AG10803 (cell line): ENCODE data around the gene TRIB2.

Experiments
- DNase-seq: peaks from one replicate; pipeline ENCODE4 v3.0.0; 2010; ENCODE audit warnings: low read depth
- H3K4me3 ChIP-seq: 2 replicates; pipeline ENCODE4 v1.5.1; 2011; ENCODE audit warnings: mild to moderate bottlenecking, low read length, control low read depth
- TF ChIP-seq, protein P1 (sequence below): conservative IDR thresholded peaks from 2 replicates; pipeline ENCODE4 v1.5.1; 2011; ENCODE audit warnings: mild to moderate bottlenecking, low read length, control low read depth, inconsistent platforms

Gene TRIB2

GRCh38 chr2:12767996-12768624 lies 51.4 kb downstream of the TRIB2 start:
- no peak overlapping the region for H3K4me3 ChIP-seq
- TF ChIP-seq, protein P1, sequence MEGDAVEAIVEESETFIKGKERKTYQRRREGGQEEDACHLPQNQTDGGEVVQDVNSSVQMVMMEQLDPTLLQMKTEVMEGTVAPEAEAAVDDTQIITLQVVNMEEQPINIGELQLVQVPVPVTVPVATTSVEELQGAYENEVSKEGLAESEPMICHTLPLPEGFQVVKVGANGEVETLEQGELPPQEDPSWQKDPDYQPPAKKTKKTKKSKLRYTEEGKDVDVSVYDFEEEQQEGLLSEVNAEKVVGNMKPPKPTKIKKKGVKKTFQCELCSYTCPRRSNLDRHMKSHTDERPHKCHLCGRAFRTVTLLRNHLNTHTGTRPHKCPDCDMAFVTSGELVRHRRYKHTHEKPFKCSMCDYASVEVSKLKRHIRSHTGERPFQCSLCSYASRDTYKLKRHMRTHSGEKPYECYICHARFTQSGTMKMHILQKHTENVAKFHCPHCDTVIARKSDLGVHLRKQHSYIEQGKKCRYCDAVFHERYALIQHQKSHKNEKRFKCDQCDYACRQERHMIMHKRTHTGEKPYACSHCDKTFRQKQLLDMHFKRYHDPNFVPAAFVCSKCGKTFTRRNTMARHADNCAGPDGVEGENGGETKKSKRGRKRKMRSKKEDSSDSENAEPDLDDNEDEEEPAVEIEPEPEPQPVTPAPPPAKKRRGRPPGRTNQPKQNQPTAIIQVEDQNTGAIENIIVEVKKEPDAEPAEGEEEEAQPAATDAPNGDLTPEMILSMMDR: no peak
- DNase-seq: no peak

- peak; percentile 61 for DNase-seq
- H3K4me3 ChIP-seq: no peak overlapping the region
- TF ChIP-seq, protein P1: no peak
Observed at GRCh38 chr2:12769492-12770105, 52.9 kb downstream of the TRIB2 start.

GRCh38 chr2:12770300-12770968 lies 53.7 kb downstream of the TRIB2 start:
- DNase-seq: no peak
- no peak overlapping the region for H3K4me3 ChIP-seq
- TF ChIP-seq, protein P1: no peak

DNA sequence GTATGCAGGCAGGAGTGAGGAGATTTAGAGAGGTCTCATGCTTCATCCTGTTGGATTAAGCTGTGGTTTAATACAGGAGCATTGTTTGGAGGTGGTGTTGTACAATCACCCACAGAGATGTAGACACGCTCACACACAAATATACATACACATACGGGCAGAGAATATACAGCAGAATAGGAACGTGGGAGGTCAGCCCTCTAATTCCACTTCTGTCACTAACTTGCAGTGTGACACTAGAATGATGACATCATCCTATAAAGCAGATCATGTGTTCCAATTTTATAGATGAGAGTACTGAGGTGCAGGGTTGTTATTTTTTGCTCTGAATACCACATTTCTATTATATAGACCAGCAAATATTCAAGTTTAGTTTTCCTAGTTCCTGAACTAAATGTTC lies 54.4 kb downstream of the TRIB2 start:
- DNase-seq: no peak
- no peak overlapping the region for H3K4me3 ChIP-seq
- TF ChIP-seq, protein P1: no peak

DNA sequence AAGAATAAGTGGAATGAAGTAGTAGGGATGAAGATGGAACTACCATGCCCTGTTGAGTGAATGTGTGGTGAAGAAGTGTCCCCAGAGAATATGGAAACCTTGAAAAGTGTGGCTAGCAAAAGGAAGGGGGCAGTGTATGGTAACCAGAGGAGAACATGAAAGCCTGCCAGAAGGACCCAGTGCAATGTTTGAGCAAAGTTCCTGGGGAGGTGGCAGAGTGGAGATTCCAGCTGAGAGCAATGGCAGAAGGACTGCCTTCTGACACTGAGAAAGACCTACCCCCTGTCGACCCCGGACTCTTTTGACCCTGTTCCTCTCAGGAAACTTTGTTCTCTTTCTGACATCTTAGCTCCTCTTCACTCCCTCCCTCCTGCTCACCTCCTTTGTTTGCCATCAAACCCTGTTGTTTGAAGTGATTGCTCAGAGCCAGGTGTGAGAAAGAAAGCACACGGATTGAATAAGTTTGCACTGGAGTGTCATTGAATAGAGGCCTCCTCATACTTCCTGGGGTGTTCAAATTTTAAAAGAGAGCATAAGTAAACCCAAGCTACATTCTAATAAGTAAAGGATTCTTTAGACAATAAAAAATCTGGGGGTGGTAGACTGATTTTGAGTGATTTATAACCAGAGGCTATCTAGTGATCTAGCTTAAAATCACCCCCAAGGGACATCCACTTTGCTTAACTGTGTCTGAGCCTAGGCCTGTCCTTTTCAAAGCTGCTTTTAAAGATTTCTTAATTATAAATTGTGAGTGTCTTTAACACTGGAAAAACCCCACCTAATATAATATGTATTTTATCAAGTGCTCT lies 57.1 kb downstream of the TRIB2 start:
- TF ChIP-seq, protein P1: no peak
- no peak for DNase-seq
- no peak overlapping the region for H3K4me3 ChIP-seq

DNA sequence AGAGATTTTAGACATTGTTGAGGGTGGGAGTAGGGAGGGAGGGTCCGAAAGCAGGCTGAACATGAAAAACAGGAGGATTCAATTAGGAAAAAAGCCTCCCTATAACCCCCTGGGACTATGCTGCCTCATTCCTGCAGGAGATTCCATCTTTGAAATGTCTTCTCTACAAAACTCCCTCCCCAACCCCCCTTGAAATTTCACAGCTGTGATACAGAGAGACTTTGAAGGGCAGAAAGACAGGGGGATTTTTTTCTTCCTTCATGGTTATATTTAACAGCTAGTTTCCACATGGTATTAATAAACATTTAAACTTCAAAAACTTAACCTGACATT lies 57.6 kb downstream of the TRIB2 start:
- no peak overlapping the region for H3K4me3 ChIP-seq

More for the DNA sequence above, 57.6 kb downstream of the TRIB2 start:
- TF ChIP-seq, protein P1: no peak
- peak; percentile 72 for DNase-seq
